ENCODE results near the gene SLC24A3.

Gene SLC24A3

GRCh38 chr20:19435316-19435715 lies 222.9 kb downstream of the SLC24A3 start:
- no peak overlapping the region for H3K4me3 ChIP-seq (ENCODE audit: low read length)

GRCh38 chr20:19435821-19436220 lies 223.4 kb downstream of the SLC24A3 start:
- H3K4me3 ChIP-seq (ENCODE audit: low read length): no peak overlapping the region
- no peak for TF ChIP-seq CTCF (IDR thresholded peaks at IDR 0.05; ENCODE audit: insufficient read depth, low read depth, low read length, missing control alignments)
- DNase-seq (ENCODE audit: low read depth): peak; percentile 9

More at GRCh38 chr20:19435316-19435715, 222.9 kb downstream of the SLC24A3 start:
- TF ChIP-seq CTCF (IDR thresholded peaks at IDR 0.05; ENCODE audit: insufficient read depth, low read depth, low read length, missing control alignments): no peak
- no peak for DNase-seq (ENCODE audit: low read depth)

- DNase-seq (ENCODE audit: low read depth): no peak
- no peak overlapping the region for H3K4me3 ChIP-seq (ENCODE audit: low read length)
- no peak for TF ChIP-seq CTCF (IDR thresholded peaks at IDR 0.05; ENCODE audit: insufficient read depth, low read depth, low read length, missing control alignments)
Measured at GRCh38 chr20:19438488-19438887, 226.0 kb downstream of the SLC24A3 start.

- H3K4me3 ChIP-seq (ENCODE audit: low read length): no peak overlapping the region
- DNase-seq (ENCODE audit: low read depth): no peak
- TF ChIP-seq CTCF (IDR thresholded peaks at IDR 0.05; ENCODE audit: insufficient read depth, low read depth, low read length, missing control alignments): no peak
Measured at GRCh38 chr20:19440660-19441527, 228.5 kb downstream of the SLC24A3 start.

GRCh38 chr20:19446246-19446645 lies 233.8 kb downstream of the SLC24A3 start:
- no peak for TF ChIP-seq CTCF (IDR thresholded peaks at IDR 0.05; ENCODE audit: insufficient read depth, low read depth, low read length, missing control alignments)
- H3K4me3 ChIP-seq (ENCODE audit: low read length): no peak overlapping the region
- no peak for DNase-seq (ENCODE audit: low read depth)

- no peak for DNase-seq (ENCODE audit: low read depth)
- TF ChIP-seq CTCF (IDR thresholded peaks at IDR 0.05; ENCODE audit: insufficient read depth, low read depth, low read length, missing control alignments): no peak
- no peak overlapping the region for H3K4me3 ChIP-seq (ENCODE audit: low read length)
Measured at GRCh38 chr20:19448632-19449031, 236.2 kb downstream of the SLC24A3 start.

- no peak for TF ChIP-seq CTCF (IDR thresholded peaks at IDR 0.05; ENCODE audit: insufficient read depth, low read depth, low read length, missing control alignments)
- no peak overlapping the region for H3K4me3 ChIP-seq (ENCODE audit: low read length)
- DNase-seq (ENCODE audit: low read depth): no peak
Measured at GRCh38 chr20:19449051-19449450, 236.6 kb downstream of the SLC24A3 start.
